Stimulated activated CD8-positive, alpha-beta memory T cell treated with anti-CD3 and anti-CD28 coated beads, Interleukin-12 subunit alpha, Interleukin-12 subunit beta, amount 100 ng/mL, for 24 hours (primary cell): ENCODE data around the gene MS4A18.
"Not testable (repeated sequence)": the region's sequence is repeated elsewhere in the genome, so short reads cannot be mapped to it uniquely, and the experiment has no call there.

ENCODE experiments used
- DNase-seq: peaks from one replicate; pipeline ENCODE4 v3.0.0-alpha.2; 2020; ENCODE audit errors: extremely low read depth

MS4A18 gene

GRCh38 chr11:60739114-60739513 lies 14.6 kb downstream of the MS4A18 start:
- no peak for DNase-seq

- DNase-seq: no peak
Observed at GRCh38 chr11:60740573-60740972, 16.1 kb downstream of the MS4A18 start.

- DNase-seq: no peak
Observed at GRCh38 chr11:60741421-60741820, 16.9 kb downstream of the MS4A18 start.

GRCh38 chr11:60743058-60743457 lies 18.5 kb downstream of the MS4A18 start:
- no peak for DNase-seq

- no peak for DNase-seq
Observed at GRCh38 chr11:60744114-60744513, 19.6 kb downstream of the MS4A18 start.

- DNase-seq: no peak
Observed at GRCh38 chr11:60747359-60747873, 22.9 kb downstream of the MS4A18 start.

GRCh38 chr11:60748225-60748624 lies 23.7 kb downstream of the MS4A18 start:
- DNase-seq: no peak

- no peak for DNase-seq
Observed at GRCh38 chr11:60748821-60749220, 24.3 kb downstream of the MS4A18 start.

GRCh38 chr11:60750911-60751310 lies 26.4 kb downstream of the MS4A18 start:
- DNase-seq: no peak

- DNase-seq: no peak
Observed at GRCh38 chr11:60753309-60753708, 28.8 kb downstream of the MS4A18 start.

GRCh38 chr11:60754887-60755286 lies 30.4 kb downstream of the MS4A18 start:
- DNase-seq: no peak

- DNase-seq: no peak
Observed at GRCh38 chr11:60756307-60757032, 31.9 kb downstream of the MS4A18 start, which contains the start of gene MS4A15. MS4A15 (plus strand) TSS chr11:60756867; CDS start chr11:60763734, 6,867 bp downstream.

GRCh38 chr11:60757231-60757800 lies 32.8 kb downstream of the MS4A18 start:
- no peak for DNase-seq

GRCh38 chr11:60758671-60759070 lies 34.2 kb downstream of the MS4A18 start:
- not testable (repeated sequence) for DNase-seq

- DNase-seq: not testable (repeated sequence)
Observed at GRCh38 chr11:60759438-60760225, 35.1 kb downstream of the MS4A18 start.

GRCh38 chr11:60761436-60762190 lies 37.1 kb downstream of the MS4A18 start:
- DNase-seq: no peak

GRCh38 chr11:60762851-60763691 lies 38.6 kb downstream of the MS4A18 start:
- DNase-seq: no peak

GRCh38 chr11:60763692-60764369 lies 39.3 kb downstream of the MS4A18 start:
- DNase-seq: no peak

- DNase-seq: no peak
Observed at GRCh38 chr11:60764879-60765278, 40.4 kb downstream of the MS4A18 start.

- DNase-seq: no peak
Observed at GRCh38 chr11:60765355-60765754, 40.8 kb downstream of the MS4A18 start.
